OCI-M2 (cell line): ENCODE measurements around the gene SWT1.
"Not testable (repeated sequence)": the region's sequence is repeated elsewhere in the genome, so short reads cannot be mapped to it uniquely, and the experiment has no call there.

Source experiments
- DNase-seq: peaks from one replicate; lab custom pipeline; 2025; ENCODE audit not compliant: unreplicated experiment; lab: John Stamatoyannopoulos, UW

SWT1 gene

GRCh38 chr1:185244015-185244747 lies 87.2 kb downstream of the SWT1 start:
- DNase-seq, result no peak

- DNase-seq, result no peak
Observed at GRCh38 chr1:185245466-185245865, 88.5 kb downstream of the SWT1 start.

GRCh38 chr1:185249563-185249962 lies 92.6 kb downstream of the SWT1 start:
- peak; percentile 40 for DNase-seq

GRCh38 chr1:185250063-185250462 lies 93.1 kb downstream of the SWT1 start:
- DNase-seq, result no peak

- not testable (repeated sequence) for DNase-seq
Observed at GRCh38 chr1:185251928-185252327, 95.0 kb downstream of the SWT1 start.

GRCh38 chr1:185252404-185252803 lies 95.4 kb downstream of the SWT1 start:
- DNase-seq, result not testable (repeated sequence)

- not testable (repeated sequence) for DNase-seq
Observed at GRCh38 chr1:185255595-185255994, 98.6 kb downstream of the SWT1 start.

GRCh38 chr1:185257116-185257949 lies 100.4 kb downstream of the SWT1 start:
- DNase-seq, result not testable (repeated sequence)

GRCh38 chr1:185257950-185258208 lies 100.9 kb downstream of the SWT1 start:
- no peak for DNase-seq

GRCh38 chr1:185258676-185259075 lies 101.7 kb downstream of the SWT1 start:
- no peak for DNase-seq

- no peak for DNase-seq
Observed at GRCh38 chr1:185260611-185261010, 103.6 kb downstream of the SWT1 start.

- no peak for DNase-seq
Observed at GRCh38 chr1:185262151-185262550, 105.2 kb downstream of the SWT1 start.

- no peak for DNase-seq
Observed at GRCh38 chr1:185263292-185263691, 106.3 kb downstream of the SWT1 start.

- DNase-seq, result no peak
Observed at GRCh38 chr1:185263780-185264179, 106.8 kb downstream of the SWT1 start.

- DNase-seq, result no peak
Observed at GRCh38 chr1:185265314-185265713, 108.3 kb downstream of the SWT1 start.

GRCh38 chr1:185267301-185267700 lies 110.3 kb downstream of the SWT1 start:
- DNase-seq, result no peak

GRCh38 chr1:185267701-185268100 lies 110.7 kb downstream of the SWT1 start:
- no peak for DNase-seq

- no peak for DNase-seq
Observed at GRCh38 chr1:185268352-185268751, 111.4 kb downstream of the SWT1 start.

GRCh38 chr1:185271921-185272320 lies 115.0 kb downstream of the SWT1 start:
- DNase-seq, result no peak

- DNase-seq, result no peak
Observed at GRCh38 chr1:185279571-185279970, 122.6 kb downstream of the SWT1 start.

GRCh38 chr1:185280589-185280988 lies 123.6 kb downstream of the SWT1 start:
- DNase-seq, result no peak

GRCh38 chr1:185281245-185281644 lies 124.3 kb downstream of the SWT1 start:
- no peak for DNase-seq

GRCh38 chr1:185284116-185284515 lies 127.1 kb downstream of the SWT1 start:
- DNase-seq, result no peak
